ENCODE data around the gene CARMIL3.

GRCh38 chr14:24042746-24043145 lies 9.1 kb upstream of the CARMIL3 start:
- TF ChIP-seq POLR2A (IDR thresholded peaks at IDR 0.05; ENCODE audit: low read length) (no peak), GATA1 (IDR thresholded peaks at IDR 0.05; ENCODE audit: low read depth, low read length) (no peak)
